ENCODE data around the gene FSTL4. TPM values are rescaled to one million over a fixed set of nuclear protein-coding genes. Genes with fewer than 3 reads are reported as not detected.

FSTL4 gene
- total RNA-seq, 1 experiment from 2014 or later, result 1.1 TPM

- DNase-seq (ENCODE audit: low spot score), result no peak
Observed at GRCh38 chr5:133322743-133323142, 289.6 kb downstream of the FSTL4 start.

DNA sequence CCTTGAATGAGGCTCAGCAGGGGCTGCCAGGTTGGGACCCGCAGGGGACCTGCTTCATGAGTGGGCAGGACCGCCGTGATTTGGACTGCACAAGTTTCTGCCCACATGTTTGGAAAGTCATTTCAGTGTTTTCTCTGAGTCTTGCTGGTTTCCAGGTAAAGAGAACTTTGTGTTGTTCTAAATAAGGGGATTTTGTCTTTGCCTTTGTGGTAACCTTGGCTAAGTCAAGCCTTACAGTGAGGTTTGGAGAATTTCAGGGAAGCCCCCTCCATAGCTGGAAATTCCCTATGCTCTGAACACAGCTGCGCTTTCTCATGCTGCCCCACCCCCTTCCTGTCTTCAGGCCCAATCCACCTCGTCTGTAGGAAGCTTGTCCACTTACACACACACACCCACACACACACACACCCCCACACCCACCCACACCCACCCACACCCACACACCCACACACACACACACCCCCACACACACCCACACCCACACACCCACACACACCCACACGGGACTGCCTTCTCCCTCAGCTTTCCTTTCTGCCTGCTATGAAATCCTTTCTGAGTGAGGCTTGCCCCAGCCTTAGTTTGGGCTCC is 290.4 kb downstream of the FSTL4 start:
- DNase-seq (ENCODE audit: low spot score), result no peak

DNA sequence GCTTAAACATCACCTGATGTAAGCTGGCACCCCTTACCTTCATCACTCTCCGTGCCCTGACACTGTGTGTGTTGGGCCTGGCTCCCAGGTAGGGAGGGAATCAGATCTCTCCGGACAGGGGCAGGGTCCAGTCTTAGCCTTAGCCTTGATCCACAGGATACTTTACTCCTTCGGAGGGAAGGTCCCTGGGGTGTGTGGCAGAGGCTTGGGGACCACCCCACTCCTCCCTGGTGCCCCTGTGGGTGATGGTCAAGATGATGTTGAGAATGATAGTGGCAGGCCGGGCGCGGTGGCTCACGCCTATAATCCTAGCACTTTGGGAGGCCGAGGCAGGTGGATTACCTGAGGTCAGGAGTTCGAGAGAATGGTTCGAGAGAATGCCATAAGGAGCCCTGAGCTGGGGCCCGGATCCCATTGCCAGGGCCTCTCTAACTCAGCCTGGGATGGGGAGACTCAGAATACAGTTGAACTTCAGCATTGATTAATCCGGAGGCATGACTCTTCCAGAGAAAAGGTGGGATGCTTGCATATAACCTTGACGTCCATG is 291.0 kb downstream of the FSTL4 start:
- DNase-seq (ENCODE audit: low spot score), result no peak

DNA sequence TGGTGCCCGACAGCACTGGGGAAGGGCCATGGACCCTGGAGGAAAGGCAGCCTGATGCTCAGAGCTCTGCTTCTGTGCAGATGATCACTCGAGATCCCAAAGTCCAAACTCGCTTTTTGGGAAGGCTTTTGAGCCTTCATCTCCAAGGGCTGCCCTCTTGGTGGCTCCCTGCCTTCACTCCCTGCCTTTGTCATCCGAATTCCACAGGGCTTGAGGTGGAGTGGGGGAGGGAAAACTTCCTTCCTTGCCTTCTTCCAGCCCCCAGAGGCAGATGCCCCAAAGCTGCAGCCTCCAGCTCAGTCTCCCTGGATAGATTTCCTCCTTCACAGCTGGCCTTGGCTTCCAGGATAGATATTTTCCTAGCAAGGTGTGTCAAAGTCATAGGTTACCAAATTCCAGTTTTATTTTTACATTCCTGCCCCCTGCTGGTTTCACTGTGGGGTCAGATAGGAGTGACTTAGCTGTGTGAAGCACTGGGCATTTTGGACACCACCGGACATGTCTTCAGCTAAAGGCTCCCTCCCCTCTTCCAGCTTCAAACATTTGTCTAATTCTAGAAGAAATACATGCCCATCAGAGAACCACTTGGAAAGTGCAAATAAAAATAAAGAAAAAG is 292.3 kb downstream of the FSTL4 start:
- no peak for DNase-seq (ENCODE audit: low spot score)

DNA sequence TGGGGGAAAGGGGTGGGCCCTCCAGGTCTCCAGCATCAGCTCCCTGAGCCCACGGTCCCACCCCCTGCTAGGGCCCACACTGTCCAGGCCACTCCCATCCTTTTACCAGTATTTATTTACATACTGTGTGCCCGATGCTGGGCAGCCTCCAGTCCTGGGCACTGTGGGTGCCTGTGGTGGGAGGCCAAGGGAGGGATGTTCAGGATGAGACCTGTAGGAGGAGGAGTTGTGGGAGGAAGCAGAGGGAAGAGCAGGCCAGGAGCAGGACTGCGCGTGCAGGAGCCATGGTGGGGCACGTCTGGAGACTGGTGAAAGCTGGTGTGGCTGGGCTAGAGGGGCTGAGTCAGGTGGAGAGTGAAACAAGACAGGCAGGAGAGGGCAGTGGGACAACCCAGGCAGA is 293.1 kb downstream of the FSTL4 start:
- DNase-seq (ENCODE audit: low spot score), result no peak

DNA sequence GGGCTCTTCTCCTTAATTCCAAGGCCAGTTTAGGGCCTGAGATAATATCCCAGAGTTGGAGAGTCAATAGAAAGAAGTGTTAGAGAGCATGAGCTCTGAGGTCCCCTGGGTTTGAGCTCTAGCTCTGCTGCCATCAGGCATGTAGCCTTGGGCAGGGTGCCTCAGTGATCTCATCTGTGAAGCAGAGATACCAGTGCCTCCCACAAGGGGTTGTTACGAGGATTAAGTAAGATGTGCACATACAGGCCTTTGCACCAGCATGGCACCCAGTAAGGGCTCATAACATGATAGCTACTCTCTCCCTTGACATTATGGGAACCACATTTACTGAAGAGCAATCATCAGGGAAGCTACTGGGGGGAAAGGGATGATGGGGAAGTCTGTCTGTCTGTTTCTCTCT is 294.8 kb downstream of the FSTL4 start:
- no peak for DNase-seq (ENCODE audit: low spot score)

DNA sequence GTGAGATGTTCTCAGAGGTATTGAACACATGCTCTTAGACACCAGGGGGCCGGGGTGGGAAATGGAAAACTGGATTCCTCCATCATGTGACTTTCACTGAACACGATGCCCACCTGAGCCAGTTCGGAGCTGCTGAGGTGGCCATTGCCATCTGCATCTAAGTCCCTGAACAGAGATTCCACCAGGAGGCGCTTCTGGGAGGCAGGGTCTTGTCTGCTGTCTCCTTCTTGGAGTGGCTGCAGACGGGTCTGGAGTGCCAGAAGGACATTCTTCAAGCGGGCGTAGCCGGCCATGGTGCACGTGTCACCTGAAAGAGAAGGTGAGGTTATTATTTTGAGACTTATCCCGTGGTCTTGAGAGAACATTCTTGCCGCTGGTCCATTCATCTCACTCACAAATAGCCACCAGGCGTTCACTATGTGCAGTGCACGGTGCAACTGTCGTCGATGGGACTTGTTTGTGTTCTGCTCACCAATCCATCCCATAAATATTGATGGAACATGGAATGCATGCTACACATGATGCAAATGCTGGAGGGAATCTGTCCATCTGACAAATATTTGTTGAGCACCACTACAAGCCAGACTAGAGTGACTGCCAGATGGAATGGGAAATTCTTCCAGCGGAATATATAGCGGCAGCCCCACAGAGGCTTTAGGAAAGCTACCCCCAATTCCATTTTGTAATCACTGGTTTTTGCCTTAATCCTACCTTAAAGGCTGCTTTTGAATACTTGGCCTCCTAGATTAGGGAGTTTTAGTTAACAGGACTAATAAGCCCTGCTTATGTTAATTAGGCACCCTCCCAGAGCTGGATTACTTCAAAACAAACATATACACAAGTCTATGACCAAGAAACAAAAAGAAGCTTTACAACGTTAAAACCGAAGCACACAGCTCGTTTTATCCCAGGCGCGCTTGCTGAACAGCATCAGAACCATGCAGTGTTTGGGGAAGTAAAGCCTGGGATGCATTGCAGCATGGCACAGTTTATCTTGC is 295.7 kb downstream of the FSTL4 start:
- no peak for DNase-seq (ENCODE audit: low spot score)

GRCh38 chr5:133314086-133314485 is 298.3 kb downstream of the FSTL4 start:
- DNase-seq (ENCODE audit: low spot score), result no peak

DNA sequence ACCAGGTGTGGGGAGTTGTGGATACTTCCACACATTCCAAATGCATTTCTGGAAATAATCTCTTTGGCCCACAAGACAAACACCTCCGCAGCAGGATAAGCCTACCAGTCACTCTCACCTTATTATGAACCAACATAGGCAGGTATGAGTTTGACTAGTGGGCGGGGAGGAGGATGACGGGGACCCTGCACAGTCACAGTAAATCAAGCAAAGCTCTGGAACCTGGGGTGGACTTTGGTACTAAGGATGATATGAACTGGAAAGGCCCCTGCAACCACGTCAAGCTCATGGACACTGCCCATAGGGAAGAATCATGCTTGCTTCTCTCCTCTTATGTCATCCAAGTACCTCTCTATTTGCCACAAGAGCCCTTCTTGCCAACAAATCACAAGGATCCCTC is 301.2 kb downstream of the FSTL4 start:
- DNase-seq (ENCODE audit: low spot score), result no peak

GRCh38 chr5:133309984-133310621 is 302.2 kb downstream of the FSTL4 start:
- no peak for DNase-seq (ENCODE audit: low spot score)

- no peak for DNase-seq (ENCODE audit: low spot score)
Observed at GRCh38 chr5:133309166-133309795, 303.1 kb downstream of the FSTL4 start.

GRCh38 chr5:133307275-133307674 is 305.1 kb downstream of the FSTL4 start:
- no peak for DNase-seq (ENCODE audit: low spot score)

- DNase-seq (ENCODE audit: low spot score), result peak; percentile 24
Observed at GRCh38 chr5:133304707-133305216, 307.6 kb downstream of the FSTL4 start.

GRCh38 chr5:133304178-133304577 is 308.2 kb downstream of the FSTL4 start:
- no peak for DNase-seq (ENCODE audit: low spot score)

- DNase-seq (ENCODE audit: low spot score), result no peak
Observed at GRCh38 chr5:133303298-133303697, 309.0 kb downstream of the FSTL4 start.

- DNase-seq (ENCODE audit: low spot score), result no peak
Observed at GRCh38 chr5:133299728-133300127, 312.6 kb downstream of the FSTL4 start.

DNA sequence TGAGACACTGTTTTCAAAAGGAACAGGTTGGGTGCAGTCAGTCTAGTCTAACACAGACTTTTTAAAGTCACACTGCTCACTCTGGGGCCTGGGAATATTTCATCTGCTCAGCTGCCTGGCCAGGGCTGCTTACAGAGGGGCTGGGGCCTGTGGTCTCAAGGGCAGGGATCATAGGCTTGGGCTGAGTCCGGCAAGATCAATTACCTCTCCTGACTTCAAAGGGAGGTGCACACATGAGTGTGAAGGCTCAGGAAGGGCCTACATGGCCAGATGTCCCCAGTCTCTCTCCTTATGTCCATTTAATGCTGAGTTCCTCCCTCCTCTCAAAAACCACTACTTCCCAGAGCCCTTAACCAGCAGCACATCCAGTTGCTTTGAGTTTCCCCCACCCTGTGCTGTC is 313.3 kb downstream of the FSTL4 start:
- DNase-seq (ENCODE audit: low spot score), result no peak

DNA sequence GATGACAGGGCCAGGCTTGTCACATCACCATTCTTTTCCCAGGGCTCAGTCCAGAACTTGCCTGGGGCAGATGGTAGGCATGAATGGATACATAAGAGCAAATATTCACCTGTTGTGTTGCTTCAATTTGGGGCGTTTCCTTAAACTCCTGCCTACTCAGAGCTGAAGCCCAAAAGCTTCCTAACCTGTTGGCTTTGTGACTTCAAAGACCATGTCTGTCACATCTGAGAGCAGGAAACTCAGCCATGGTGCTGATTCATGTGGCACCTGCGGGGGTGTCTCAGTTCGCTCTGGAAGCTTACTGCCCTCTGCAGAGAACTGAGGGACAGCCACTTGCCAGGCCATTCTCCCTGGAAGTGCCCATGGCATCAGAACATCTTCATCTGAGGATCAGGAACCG is 313.9 kb downstream of the FSTL4 start:
- DNase-seq (ENCODE audit: low spot score), result no peak

GRCh38 chr5:133297293-133297692 is 315.0 kb downstream of the FSTL4 start:
- no peak for DNase-seq (ENCODE audit: low spot score)

- DNase-seq (ENCODE audit: low spot score), result no peak
Observed at GRCh38 chr5:133296624-133297023, 315.7 kb downstream of the FSTL4 start.

DNA sequence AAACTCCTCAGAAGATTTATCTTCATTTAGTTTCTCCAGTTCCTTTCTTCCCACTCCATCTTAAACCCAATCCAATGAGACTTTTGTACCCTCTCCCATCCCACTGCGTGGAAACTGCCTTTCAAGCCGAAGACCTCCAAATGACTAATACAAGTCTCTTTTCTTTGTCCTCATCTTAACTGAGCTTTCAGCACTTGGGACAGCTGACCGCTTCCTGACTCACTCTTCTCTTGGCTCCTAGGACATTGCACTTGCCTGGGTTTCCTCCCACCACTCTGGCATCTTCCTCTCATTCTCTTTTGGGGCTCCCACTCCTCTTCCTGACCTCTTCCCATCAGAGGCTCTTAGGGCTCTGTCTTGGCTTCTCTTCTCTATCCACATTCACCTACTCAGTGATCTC is 316.8 kb downstream of the FSTL4 start:
- peak; percentile 31 for DNase-seq (ENCODE audit: low spot score)

All from A172 (cell line).